Esophagus squamous epithelium (tissue), 5 donors: ENCODE data around the gene TGFBRAP1. TPM values are rescaled to one million over a fixed set of nuclear protein-coding genes. Genes with fewer than 3 reads are reported as not detected.

Experiments used
- DNase-seq: peaks from one replicate; lab custom pipeline; 2025; lab: John Stamatoyannopoulos, UW
- H3K27ac ChIP-seq, 4 donors: fragments of 200-600 bp; sonication (generic); one replicate each; pipeline ENCODE4 v1.5.1; 2016 to 2019; ENCODE audit warnings: mild to moderate bottlenecking in 1 of 4
- H3K27me3 ChIP-seq, 4 donors: fragments of 200-600 bp; sonication (generic); 1 replicate in 3 of 4; 2 replicates in 1 of 4; pipeline versions ENCODE4 v1.5.1 to v1.6.0; 2017 to 2021; ENCODE audit warnings: antibody characterized with exemption in 1 of 4
- H3K36me3 ChIP-seq, 3 donors: fragments of 200-600 bp; sonication (generic); one replicate each; pipeline ENCODE4 v1.5.1; 2016 to 2019
- H3K4me1 ChIP-seq, 3 donors: fragments of 200-600 bp; sonication (generic); one replicate each; pipeline ENCODE4 v1.5.1; 2017 to 2019
- H3K4me3 ChIP-seq, 4 donors: fragments of 200-600 bp; sonication (generic); 1 replicate in 3 of 4; 2 replicates in 1 of 4; pipeline ENCODE4 v1.5.1; 2016 to 2019; ENCODE audit warnings: mild to moderate bottlenecking in 2 of 4, moderate library complexity in 1 of 4
- H3K9me3 ChIP-seq, 3 donors: fragments of 200-600 bp; sonication (generic); one replicate each; pipeline ENCODE4 v1.5.1; 2016 to 2019
- CTCF ChIP-seq, 6 experiments: fragments of 450-650 bp in 4 of 6; fragments of 200-600 bp in 2 of 6; sonication (generic) in 2 of 6; IDR thresholded peaks; one replicate each; pipeline ENCODE4 v1.5.1; 2016 to 2019; ENCODE audit warnings: antibody characterized with exemption in 6 of 6, mild to moderate bottlenecking in 4 of 6, moderate library complexity in 4 of 6
- POLR2A ChIP-seq, 4 donors: fragments of 450-650 bp; IDR thresholded peaks; one replicate each; pipeline ENCODE4 v1.6.1; 2017; ENCODE audit warnings: antibody characterized with exemption in 4 of 4, mild to moderate bottlenecking in 4 of 4, moderate library complexity in 3 of 4
- WGBS, 2 donors: methylation state at CpG; one replicate each; pipeline ENCODE4 v1.1.5; 2018; 5-methylcytosine and 5-hydroxymethylcytosine counted together
- intact Hi-C: fragments of 100-400 bp; cut with DNase I; formaldehyde crosslinking; loops from one replicate; pipeline ENCODE4 v1.15.0; 2022
- total RNA-seq, 4 donors: library from RNA; depleted of rRNA; stranded (reverse); fragments of >200 nt; gene quantifications; one replicate each; pipeline ENCODE4 v1.1.0, GENCODE V29; 2016
- donor health status: DM: yes; HTN: yes; CAD: no.

Gene TGFBRAP1
- total RNA-seq, 4 donors from 2014 or later: 11.7 to 24.6 (median 15.6) TPM

- H3K4me3 ChIP-seq: no peak overlapping the region
- TF ChIP-seq CTCF (IDR thresholded peaks at IDR 0.05) (no peak), POLR2A (IDR thresholded peaks at IDR 0.05) (no peak)
- no peaks in the 10 kb centered on the region for H3K27me3 ChIP-seq
- WGBS, 2 donors: 82 to 94% methylated on average over 6 to 10 of the region's 10 CpGs
- no peak for DNase-seq
- H3K4me1 ChIP-seq: no peaks in the 10 kb centered on the region
- intact Hi-C loops: no loop called here
- H3K9me3 ChIP-seq: no peaks in the 10 kb centered on the region
- no peak overlapping the region for H3K27ac ChIP-seq
- peaks cover 0 to 19% (median 0%) of the 10 kb centered on the region in 3 donors for H3K36me3 ChIP-seq
These were observed 70.6 kb downstream of the TGFBRAP1 start for GRCh38 chr2:105258835-105259350.

DNA sequence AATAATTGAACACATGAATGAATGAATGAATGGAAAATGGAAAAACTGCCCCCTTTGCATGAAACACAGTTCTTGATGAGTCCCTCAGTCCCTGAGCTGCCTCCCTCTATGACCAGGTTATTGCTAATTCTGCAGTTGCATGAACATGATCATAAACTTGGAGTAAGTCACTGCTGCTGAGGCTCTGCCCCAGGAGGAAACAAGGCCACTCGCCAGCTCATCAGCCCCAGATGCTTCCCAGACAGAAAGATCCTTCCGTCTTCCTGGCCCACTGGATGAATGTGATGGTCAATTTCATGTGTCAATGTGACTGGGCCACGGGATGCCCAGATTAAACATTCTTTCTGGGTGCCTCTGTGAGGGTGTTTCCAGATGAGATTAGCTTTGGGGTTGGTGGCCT lies 71.6 kb downstream of the TGFBRAP1 start:
- TF ChIP-seq POLR2A (IDR thresholded peaks at IDR 0.05) (no peak), CTCF (IDR thresholded peaks at IDR 0.05) (no peak)
- 82 to 91% methylated on average over 3 of the region's 3 CpGs for WGBS, 2 donors
- no peak overlapping the region for H3K4me3 ChIP-seq

DNA sequence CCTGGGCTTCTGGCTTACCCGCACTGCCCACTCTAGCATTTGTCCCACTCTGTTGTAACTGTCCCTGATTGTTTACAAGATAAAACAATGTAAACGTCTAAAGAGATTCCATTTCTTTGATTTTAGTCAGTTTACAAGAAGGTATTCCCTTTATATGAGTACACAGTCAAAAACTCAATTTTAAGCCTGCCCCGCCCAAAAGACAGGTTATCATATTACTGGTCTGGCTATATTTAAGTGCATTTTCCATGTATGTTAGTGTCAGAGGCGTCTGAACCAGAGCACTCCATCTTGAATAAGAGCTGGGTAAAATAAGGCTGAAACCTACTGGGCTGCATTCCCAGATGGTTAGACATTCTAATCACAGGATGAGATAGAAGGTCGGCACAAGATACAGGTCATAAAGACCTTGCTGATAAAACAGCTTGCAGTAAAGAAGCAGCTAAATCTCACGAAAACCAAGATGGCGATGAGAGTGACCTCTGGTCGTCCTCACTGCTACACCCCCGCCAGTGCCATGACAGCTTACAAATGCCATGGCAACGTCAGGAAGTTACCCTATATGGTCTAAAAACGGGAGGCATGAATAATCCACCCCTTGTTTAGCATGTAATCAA lies 73.0 kb downstream of the TGFBRAP1 start:
- TF ChIP-seq POLR2A (IDR thresholded peaks at IDR 0.05) (no peak), CTCF (IDR thresholded peaks at IDR 0.05) (no peak)
- Histone ChIP-seq H3K36me3 (no peaks in the 10 kb centered on the region), H3K9me3 (no peaks in the 10 kb centered on the region), H3K4me1 (no peaks in the 10 kb centered on the region), H3K27me3 (no peaks in the 10 kb centered on the region), H3K27ac (no peak overlapping the region), H3K4me3 (no peak overlapping the region)
- WGBS, 2 donors: 74 to 76% methylated on average over 11 of the region's 11 CpGs
- no peak for DNase-seq
- intact Hi-C loops: no loop called here

More for the DNA sequence above, 71.6 kb downstream of the TGFBRAP1 start:
- intact Hi-C loops: no loop called here
- H3K9me3 ChIP-seq: no peaks in the 10 kb centered on the region
- DNase-seq: no peak
- H3K27ac ChIP-seq: no peak overlapping the region
- no peaks in the 10 kb centered on the region for H3K27me3 ChIP-seq
- H3K36me3 ChIP-seq: peaks cover 0 to 10% (median 0%) of the 10 kb centered on the region in 3 donors
- H3K4me1 ChIP-seq: no peaks in the 10 kb centered on the region

DNA sequence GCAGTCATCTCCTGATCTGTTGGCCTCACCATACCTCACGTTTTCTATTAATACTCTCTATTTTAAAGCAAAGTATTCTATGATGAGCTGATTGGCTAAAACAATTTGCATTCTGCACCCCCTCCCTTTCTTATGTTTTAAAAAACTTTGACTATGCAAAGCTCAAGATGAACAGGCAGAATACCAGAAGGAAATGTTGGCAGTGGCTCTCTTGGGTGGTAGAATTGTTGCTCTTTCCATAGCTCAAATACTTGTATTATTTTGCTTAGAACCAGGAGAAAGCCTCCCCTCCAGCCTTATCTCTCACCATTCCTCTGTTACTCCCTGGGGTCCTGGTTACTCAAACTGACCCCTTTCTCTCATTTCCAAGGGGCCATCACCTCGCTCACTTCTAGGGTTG lies 73.6 kb downstream of the TGFBRAP1 start:
- Histone ChIP-seq H3K4me3 (no peak overlapping the region), H3K9me3 (no peaks in the 10 kb centered on the region), H3K27ac (no peak overlapping the region), H3K4me1 (no peaks in the 10 kb centered on the region), H3K27me3 (no peaks in the 10 kb centered on the region), H3K36me3 (no peaks in the 10 kb centered on the region)
- WGBS, 2 donors: 81 to 83% methylated on average over 2 of the region's 2 CpGs
- no peak for TF ChIP-seq POLR2A (IDR thresholded peaks at IDR 0.05)
- TF ChIP-seq CTCF (IDR thresholded peaks at IDR 0.05): no peak
- DNase-seq: no peak
- intact Hi-C loops: no loop called here

DNA sequence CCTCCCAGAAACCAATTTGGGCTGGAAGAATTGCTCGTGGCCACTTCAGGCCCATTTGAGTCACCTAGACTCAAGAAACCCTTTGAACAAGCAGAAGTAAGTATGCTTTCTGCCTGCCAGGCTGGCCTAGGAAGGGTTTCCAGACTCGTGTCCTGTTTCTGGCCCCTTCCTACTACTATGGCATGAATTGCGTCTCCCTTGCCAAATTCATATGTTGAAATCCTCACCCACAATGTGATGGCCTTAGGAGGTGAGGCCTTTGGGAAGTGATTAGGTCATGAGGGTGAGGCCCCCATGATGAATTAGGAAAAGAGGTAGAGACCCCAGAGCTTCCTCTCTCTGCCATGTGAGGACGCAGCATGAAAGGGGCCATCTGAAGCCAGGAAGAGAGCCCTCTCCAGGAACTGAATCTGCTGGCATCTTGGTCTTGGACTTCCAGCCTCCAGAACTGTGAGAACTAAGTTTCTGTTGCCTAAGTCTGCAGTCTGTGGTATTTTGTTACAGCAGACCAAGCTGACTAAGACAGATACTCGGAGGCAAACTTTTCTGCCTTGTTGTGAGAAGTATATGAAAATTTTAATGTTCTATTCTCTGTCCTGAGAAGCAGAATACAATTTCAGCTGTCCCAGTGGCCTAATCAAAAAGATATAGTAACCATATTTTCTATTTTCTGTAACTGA lies 74.9 kb downstream of the TGFBRAP1 start:
- DNase-seq: no peak
- Histone ChIP-seq H3K36me3 (no peaks in the 10 kb centered on the region), H3K27ac (no peak overlapping the region), H3K4me3 (no peak overlapping the region), H3K27me3 (no peaks in the 10 kb centered on the region), H3K9me3 (no peaks in the 10 kb centered on the region), H3K4me1 (peaks cover 0 to 2% (median 0%) of the 10 kb centered on the region in 3 donors)
- 70 to 82% methylated on average over 5 of the region's 5 CpGs for WGBS, 2 donors
- intact Hi-C loops: no loop called here
- TF ChIP-seq CTCF (IDR thresholded peaks at IDR 0.05) (no peak), POLR2A (IDR thresholded peaks at IDR 0.05) (no peak)
